ENCODE results near the gene SCIN.

The SCIN gene

GRCh38 chr7:12692479-12693259 is 122.1 kb downstream of the SCIN start:
- no peak overlapping the region for H3K4me3 ChIP-seq (ENCODE audit: low read depth, low read length)
- TF ChIP-seq, protein P1, sequence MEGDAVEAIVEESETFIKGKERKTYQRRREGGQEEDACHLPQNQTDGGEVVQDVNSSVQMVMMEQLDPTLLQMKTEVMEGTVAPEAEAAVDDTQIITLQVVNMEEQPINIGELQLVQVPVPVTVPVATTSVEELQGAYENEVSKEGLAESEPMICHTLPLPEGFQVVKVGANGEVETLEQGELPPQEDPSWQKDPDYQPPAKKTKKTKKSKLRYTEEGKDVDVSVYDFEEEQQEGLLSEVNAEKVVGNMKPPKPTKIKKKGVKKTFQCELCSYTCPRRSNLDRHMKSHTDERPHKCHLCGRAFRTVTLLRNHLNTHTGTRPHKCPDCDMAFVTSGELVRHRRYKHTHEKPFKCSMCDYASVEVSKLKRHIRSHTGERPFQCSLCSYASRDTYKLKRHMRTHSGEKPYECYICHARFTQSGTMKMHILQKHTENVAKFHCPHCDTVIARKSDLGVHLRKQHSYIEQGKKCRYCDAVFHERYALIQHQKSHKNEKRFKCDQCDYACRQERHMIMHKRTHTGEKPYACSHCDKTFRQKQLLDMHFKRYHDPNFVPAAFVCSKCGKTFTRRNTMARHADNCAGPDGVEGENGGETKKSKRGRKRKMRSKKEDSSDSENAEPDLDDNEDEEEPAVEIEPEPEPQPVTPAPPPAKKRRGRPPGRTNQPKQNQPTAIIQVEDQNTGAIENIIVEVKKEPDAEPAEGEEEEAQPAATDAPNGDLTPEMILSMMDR (IDR thresholded peaks at IDR 0.05; ENCODE audit: low read depth, low read length, missing control alignments): no peak
- DNase-seq (ENCODE audit: low read depth): no peak

DNA sequence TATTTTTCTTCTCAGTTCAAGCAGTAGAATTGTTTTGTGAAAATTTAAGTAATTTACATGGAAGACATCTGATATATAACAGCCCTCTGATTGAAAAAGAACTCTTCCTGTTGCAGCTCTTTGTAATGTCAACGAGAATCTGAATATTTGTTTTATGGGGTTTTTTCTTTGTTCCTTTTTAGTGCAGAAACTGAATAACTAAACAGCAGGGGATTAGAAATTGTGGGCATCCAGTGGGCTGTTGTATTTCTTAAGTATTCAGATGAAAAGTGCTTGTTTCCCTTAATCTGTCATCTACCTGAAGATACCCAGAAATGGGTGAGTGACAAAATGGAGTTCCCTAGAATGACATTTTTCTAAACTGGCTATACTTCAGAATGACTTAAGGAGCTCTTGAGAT is 124.3 kb downstream of the SCIN start:
- H3K4me3 ChIP-seq (ENCODE audit: low read depth, low read length): no peak overlapping the region
- no peak for DNase-seq (ENCODE audit: low read depth)
- TF ChIP-seq, protein P1 (IDR thresholded peaks at IDR 0.05; ENCODE audit: low read depth, low read length, missing control alignments): no peak

DNA sequence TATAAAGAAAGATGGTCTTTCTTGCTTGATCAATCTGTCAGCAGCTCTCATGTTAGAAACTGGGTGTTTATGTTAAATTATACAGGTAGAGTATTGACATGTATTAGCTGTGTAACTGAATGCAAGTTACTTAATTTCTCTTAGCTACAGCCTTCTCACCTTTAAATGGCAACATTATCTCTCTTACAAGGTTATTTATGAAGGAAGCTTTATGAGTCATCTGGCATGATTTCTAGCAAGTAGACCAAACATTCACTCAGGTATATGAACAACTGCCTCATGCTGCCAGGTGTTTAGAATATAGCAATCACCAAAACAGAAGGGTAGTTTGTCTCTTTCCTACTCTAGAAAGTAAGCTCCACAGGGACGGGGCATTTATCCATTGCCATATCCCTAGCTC is 125.4 kb downstream of the SCIN start:
- H3K4me3 ChIP-seq (ENCODE audit: low read depth, low read length): no peak overlapping the region
- DNase-seq (ENCODE audit: low read depth): no peak
- TF ChIP-seq, protein P1 (IDR thresholded peaks at IDR 0.05; ENCODE audit: low read depth, low read length, missing control alignments): no peak

- TF ChIP-seq, protein P1 (IDR thresholded peaks at IDR 0.05; ENCODE audit: low read depth, low read length, missing control alignments): no peak
- H3K4me3 ChIP-seq (ENCODE audit: low read depth, low read length): no peak overlapping the region
- no peak for DNase-seq (ENCODE audit: low read depth)
Measured at GRCh38 chr7:12699299-12699698, 128.8 kb downstream of the SCIN start.

DNA sequence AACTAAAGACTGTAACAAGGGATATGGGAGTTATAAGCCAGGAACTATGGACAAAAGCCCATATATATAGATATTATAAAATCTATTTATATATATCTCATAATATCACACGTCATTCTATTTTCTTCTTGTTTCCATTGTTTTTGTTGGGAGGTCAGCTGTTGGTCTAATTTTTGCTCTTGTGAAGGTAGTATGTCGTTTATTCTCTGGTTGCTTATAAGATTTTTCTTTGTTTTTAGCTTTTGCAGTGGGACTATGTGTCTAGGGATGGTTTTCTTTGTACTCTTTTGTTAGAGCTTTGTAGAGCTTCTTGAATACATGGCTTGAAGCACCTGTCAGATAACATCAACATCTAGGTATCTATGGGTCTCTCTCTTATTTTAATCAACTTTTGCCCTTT is 130.9 kb downstream of the SCIN start:
- H3K4me3 ChIP-seq (ENCODE audit: low read depth, low read length): no peak overlapping the region
- no peak for DNase-seq (ENCODE audit: low read depth)
- TF ChIP-seq, protein P1 (IDR thresholded peaks at IDR 0.05; ENCODE audit: low read depth, low read length, missing control alignments): no peak

DNA sequence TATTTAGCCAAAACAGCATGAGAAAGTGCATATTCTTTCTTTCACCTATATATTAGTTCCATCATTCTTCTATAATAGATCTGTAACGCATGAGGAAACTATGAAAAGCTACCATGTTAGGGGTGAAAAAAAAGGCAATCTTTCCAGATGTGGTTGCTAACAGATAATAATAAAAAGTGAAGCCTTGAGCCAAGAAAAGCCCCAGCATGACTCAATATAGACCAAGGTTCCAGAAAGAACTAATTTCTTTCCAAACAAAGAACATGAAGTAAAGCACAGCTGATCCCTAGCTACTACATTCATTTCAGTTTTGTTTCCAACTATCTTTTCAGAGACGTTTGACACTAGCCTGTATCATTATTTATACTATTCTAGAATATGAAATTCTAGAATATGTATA is 133.4 kb downstream of the SCIN start:
- no peak for DNase-seq (ENCODE audit: low read depth)
- TF ChIP-seq, protein P1 (IDR thresholded peaks at IDR 0.05; ENCODE audit: low read depth, low read length, missing control alignments): no peak
- no peak overlapping the region for H3K4me3 ChIP-seq (ENCODE audit: low read depth, low read length)

DNA sequence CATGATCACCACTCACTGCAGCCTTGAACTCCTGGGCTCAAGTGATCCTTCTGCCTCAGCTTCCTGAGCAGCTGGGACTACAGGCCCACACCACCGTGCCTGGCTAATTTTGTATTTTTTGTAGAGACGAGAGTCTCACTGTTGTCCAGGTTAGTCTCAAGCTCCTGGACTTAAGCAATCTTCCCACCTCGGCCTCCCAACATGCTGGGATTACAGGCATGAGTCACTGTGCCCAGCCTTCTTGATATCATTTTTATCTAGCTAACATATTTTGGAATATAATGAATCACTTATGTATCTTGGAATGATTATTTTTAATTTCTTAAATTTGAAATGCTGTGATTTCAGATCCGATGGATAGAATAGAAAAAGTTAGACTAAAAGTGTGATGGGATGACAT is 135.4 kb downstream of the SCIN start:
- TF ChIP-seq, protein P1 (IDR thresholded peaks at IDR 0.05; ENCODE audit: low read depth, low read length, missing control alignments): no peak
- DNase-seq (ENCODE audit: low read depth): no peak
- H3K4me3 ChIP-seq (ENCODE audit: low read depth, low read length): no peak overlapping the region
